ENCODE measurements around the gene NID2.
A peak's percentile ranks its signal among the peaks of the same experiment; 100 is the strongest.

NID2 gene

GRCh38 chr14:52049721-52050588 lies 18.9 kb downstream of the NID2 start:
- H3K9me3 Mint-ChIP-seq: no peaks in the 10 kb centered on the region
- ATAC-seq (no peak), DNase-seq (ENCODE audit: low spot score in 2 of 2) (no peak)

GRCh38 chr14:52049271-52049670 lies 19.6 kb downstream of the NID2 start:
- no peak overlapping the region for H3K27ac Mint-ChIP-seq
- ATAC-seq: no peak
- no peaks in the 10 kb centered on the region for H3K36me3 Mint-ChIP-seq
- peaks cover 11% of the 10 kb centered on the region for H3K4me1 Mint-ChIP-seq
- no peak overlapping the region for H3K4me3 Mint-ChIP-seq
- DNase-seq (ENCODE audit: low spot score in 2 of 2): no peak
- no peaks in the 10 kb centered on the region for H3K9me3 Mint-ChIP-seq

More at GRCh38 chr14:52049721-52050588, 18.9 kb downstream of the NID2 start:
- no peak overlapping the region for H3K4me3 Mint-ChIP-seq
- H3K4me1 Mint-ChIP-seq: peaks cover 9% of the 10 kb centered on the region
- H3K36me3 Mint-ChIP-seq: no peaks in the 10 kb centered on the region
- H3K27ac Mint-ChIP-seq: no peak overlapping the region

- no peaks in the 10 kb centered on the region for H3K36me3 Mint-ChIP-seq
- H3K9me3 Mint-ChIP-seq: no peaks in the 10 kb centered on the region
- no peak for ATAC-seq
- H3K4me1 Mint-ChIP-seq: peaks cover 11% of the 10 kb centered on the region
- peak overlapping the region; percentile 24 for H3K27ac Mint-ChIP-seq
- no peak overlapping the region for H3K4me3 Mint-ChIP-seq
- no peak for DNase-seq (ENCODE audit: low spot score in 2 of 2)
These were observed 20.1 kb downstream of the NID2 start for GRCh38 chr14:52048641-52049204.

- H3K27ac Mint-ChIP-seq: peak overlapping the region; percentile 24
- H3K9me3 Mint-ChIP-seq: no peaks in the 10 kb centered on the region
- ATAC-seq: no peak
- no peak for DNase-seq (ENCODE audit: low spot score in 2 of 2)
- no peak overlapping the region for H3K4me3 Mint-ChIP-seq
- peaks cover 11% of the 10 kb centered on the region for H3K4me1 Mint-ChIP-seq
- no peaks in the 10 kb centered on the region for H3K36me3 Mint-ChIP-seq
These were observed 20.7 kb downstream of the NID2 start for GRCh38 chr14:52048116-52048515.

- H3K4me3 Mint-ChIP-seq: no peak overlapping the region
These were observed 22.4 kb downstream of the NID2 start for GRCh38 chr14:52046376-52046917.

GRCh38 chr14:52044791-52045522 lies 23.9 kb downstream of the NID2 start:
- peak; percentile 44 for ATAC-seq
- Mint-ChIP-seq H3K4me3 (no peak overlapping the region), H3K27ac (no peak overlapping the region), H3K36me3 (no peaks in the 10 kb centered on the region), H3K4me1 (peaks cover 11% of the 10 kb centered on the region), H3K9me3 (no peaks in the 10 kb centered on the region)
- no peak for DNase-seq (ENCODE audit: low spot score in 2 of 2)

More at GRCh38 chr14:52046376-52046917, 22.4 kb downstream of the NID2 start:
- Mint-ChIP-seq H3K4me1 (peaks cover 11% of the 10 kb centered on the region), H3K27ac (no peak overlapping the region), H3K36me3 (no peaks in the 10 kb centered on the region), H3K9me3 (no peaks in the 10 kb centered on the region)
- DNase-seq (ENCODE audit: low spot score in 2 of 2): no peak
- no peak for ATAC-seq

GRCh38 chr14:52043690-52044089 lies 25.2 kb downstream of the NID2 start:
- DNase-seq (ENCODE audit: low spot score in 2 of 2): peak; percentile 11 to 55
- Mint-ChIP-seq H3K36me3 (no peaks in the 10 kb centered on the region), H3K4me3 (no peak overlapping the region), H3K27ac (no peak overlapping the region), H3K4me1 (peaks cover 10% of the 10 kb centered on the region), H3K9me3 (no peaks in the 10 kb centered on the region)
- peak; percentile 62 for ATAC-seq

GRCh38 chr14:52042371-52043289 lies 26.2 kb downstream of the NID2 start:
- no peaks in the 10 kb centered on the region for H3K36me3 Mint-ChIP-seq
- DNase-seq (ENCODE audit: low spot score in 2 of 2) (no peak), ATAC-seq (no peak)
- H3K4me3 Mint-ChIP-seq: no peak overlapping the region
- H3K27ac Mint-ChIP-seq: no peak overlapping the region
- H3K4me1 Mint-ChIP-seq: peaks cover 6% of the 10 kb centered on the region
- H3K9me3 Mint-ChIP-seq: no peaks in the 10 kb centered on the region

GRCh38 chr14:52040598-52040997 lies 28.3 kb downstream of the NID2 start:
- H3K9me3 Mint-ChIP-seq: peaks cover 7% of the 10 kb centered on the region
- no peak for DNase-seq (ENCODE audit: low spot score in 2 of 2)

GRCh38 chr14:52039124-52039815 lies 29.6 kb downstream of the NID2 start:
- H3K9me3 Mint-ChIP-seq: peaks cover 7% of the 10 kb centered on the region
- H3K4me3 Mint-ChIP-seq: no peak overlapping the region
- ATAC-seq (no peak), DNase-seq (ENCODE audit: low spot score in 2 of 2) (no peak)
- no peak overlapping the region for H3K27ac Mint-ChIP-seq
- no peaks in the 10 kb centered on the region for H3K36me3 Mint-ChIP-seq
- H3K4me1 Mint-ChIP-seq: no peaks in the 10 kb centered on the region

More at GRCh38 chr14:52040598-52040997, 28.3 kb downstream of the NID2 start:
- Mint-ChIP-seq H3K4me1 (peaks cover 6% of the 10 kb centered on the region), H3K27ac (no peak overlapping the region), H3K4me3 (no peak overlapping the region), H3K36me3 (no peaks in the 10 kb centered on the region)
- no peak for ATAC-seq

- Mint-ChIP-seq H3K9me3 (peaks cover 7% of the 10 kb centered on the region), H3K27ac (no peak overlapping the region), H3K4me3 (no peak overlapping the region), H3K4me1 (peaks cover 5% of the 10 kb centered on the region), H3K36me3 (no peaks in the 10 kb centered on the region)
- no peak for ATAC-seq
- no peak for DNase-seq (ENCODE audit: low spot score in 2 of 2)
These were observed 35.7 kb downstream of the NID2 start for GRCh38 chr14:52033101-52033642.

- ATAC-seq (no peak), DNase-seq (ENCODE audit: low spot score in 2 of 2) (no peak)
- H3K27ac Mint-ChIP-seq: no peak overlapping the region
- peaks cover 5% of the 10 kb centered on the region for H3K4me1 Mint-ChIP-seq
- H3K4me3 Mint-ChIP-seq: no peak overlapping the region
- H3K9me3 Mint-ChIP-seq: peaks cover 7% of the 10 kb centered on the region
- H3K36me3 Mint-ChIP-seq: no peaks in the 10 kb centered on the region
These were observed 36.6 kb downstream of the NID2 start for GRCh38 chr14:52032204-52032801.

GRCh38 chr14:52031781-52032180 lies 37.1 kb downstream of the NID2 start:
- Mint-ChIP-seq H3K4me3 (no peak overlapping the region), H3K9me3 (peaks cover 6% of the 10 kb centered on the region), H3K4me1 (peaks cover 5% of the 10 kb centered on the region), H3K36me3 (no peaks in the 10 kb centered on the region), H3K27ac (no peak overlapping the region)
- ATAC-seq (peak; percentile 19), DNase-seq (ENCODE audit: low spot score in 2 of 2) (no peak)
